Peyer's patch (tissue), 4 donors: ENCODE measurements around the gene PARVA. TPM values are rescaled to one million over a fixed set of nuclear protein-coding genes. Genes with fewer than 3 reads are reported as not detected.
A peak's percentile ranks its signal among the peaks of the same experiment; 100 is the strongest.

Source experiments
- DNase-seq, 3 donors: peaks; one replicate each; pipeline ENCODE4 v3.0.0-alpha.2; 2017 to 2019
- H3K27ac ChIP-seq, 4 donors: fragments of 200-600 bp; sonication (generic); one replicate each; pipeline ENCODE4 v1.5.1; 2016 to 2019
- H3K27me3 ChIP-seq, 2 donors: fragments of 200-600 bp; sonication (generic); one replicate each; pipeline ENCODE4 v1.5.1; 2019
- H3K36me3 ChIP-seq, 3 donors: fragments of 200-600 bp; sonication (generic); one replicate each; pipeline ENCODE4 v1.5.1; 2016 to 2019
- H3K4me1 ChIP-seq, 4 donors: fragments of 200-600 bp; sonication (generic); one replicate each; pipeline ENCODE4 v1.5.1; 2016 to 2019
- H3K4me3 ChIP-seq, 4 donors: fragments of 200-600 bp; sonication (generic); 1 replicate in 3 of 4; 2 replicates in 1 of 4; pipeline ENCODE4 v1.5.1; 2016 to 2019; ENCODE audit warnings: mild to moderate bottlenecking in 1 of 4
- H3K9me3 ChIP-seq, 4 donors: fragments of 200-600 bp; sonication (generic); one replicate each; pipeline ENCODE4 v1.5.1; 2016 to 2019; ENCODE audit warnings: mild to moderate bottlenecking in 1 of 4
- POLR2A ChIP-seq, 2 donors: fragments of 450-650 bp; IDR thresholded peaks; one replicate each; pipeline ENCODE4 v1.5.1; 2017; ENCODE audit warnings: antibody characterized with exemption in 2 of 2, mild to moderate bottlenecking in 2 of 2, moderate library complexity in 2 of 2
- total RNA-seq, 4 donors: library from RNA; depleted of rRNA; stranded (reverse); fragments of >200 nt; gene quantifications; one replicate each; pipeline ENCODE4 v1.1.0, GENCODE V29; 2016
- TF ChIP-seq, protein P1 (sequence below), 6 experiments: fragments of 450-650 bp in 4 of 6; fragments of 200-600 bp in 2 of 6; sonication (generic) in 1 of 6; IDR thresholded peaks; one replicate each; pipeline ENCODE4 v1.5.1; 2017 to 2019; ENCODE audit warnings: antibody characterized with exemption in 6 of 6, mild to moderate bottlenecking in 3 of 6, moderate library complexity in 1 of 6

PARVA gene
- total RNA-seq, 4 donors from 2014 or later, result 13.7 to 35.5 (median 26.2) TPM

DNA sequence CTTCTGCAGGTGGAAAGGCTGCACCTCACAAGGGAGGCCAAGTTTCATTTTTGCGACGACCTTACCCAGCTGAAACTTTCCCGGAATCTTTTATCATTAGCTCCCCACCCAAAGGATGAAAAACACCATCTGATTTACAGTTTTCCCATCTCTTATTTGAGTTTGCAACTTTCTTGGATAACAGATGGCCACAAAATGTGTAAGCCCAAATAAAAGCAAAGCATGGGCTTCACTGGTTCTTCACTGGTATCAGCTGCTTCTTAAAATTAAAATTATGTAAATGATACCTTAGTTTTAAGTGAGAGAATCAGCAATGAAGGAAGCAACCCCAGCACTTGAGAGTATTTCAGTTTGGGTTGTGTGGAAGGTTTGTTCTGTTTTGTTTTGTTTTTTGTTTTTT lies 55.8 kb downstream of the PARVA start:
- H3K4me3 ChIP-seq, result no peak overlapping the region
- DNase-seq, result no peak
- peak overlapping the region in 3 of 4 donors; percentile 22 to 81 (median 49) for H3K27ac ChIP-seq
- no peak for TF ChIP-seq POLR2A (IDR thresholded peaks at IDR 0.05)
- TF ChIP-seq, protein P1, sequence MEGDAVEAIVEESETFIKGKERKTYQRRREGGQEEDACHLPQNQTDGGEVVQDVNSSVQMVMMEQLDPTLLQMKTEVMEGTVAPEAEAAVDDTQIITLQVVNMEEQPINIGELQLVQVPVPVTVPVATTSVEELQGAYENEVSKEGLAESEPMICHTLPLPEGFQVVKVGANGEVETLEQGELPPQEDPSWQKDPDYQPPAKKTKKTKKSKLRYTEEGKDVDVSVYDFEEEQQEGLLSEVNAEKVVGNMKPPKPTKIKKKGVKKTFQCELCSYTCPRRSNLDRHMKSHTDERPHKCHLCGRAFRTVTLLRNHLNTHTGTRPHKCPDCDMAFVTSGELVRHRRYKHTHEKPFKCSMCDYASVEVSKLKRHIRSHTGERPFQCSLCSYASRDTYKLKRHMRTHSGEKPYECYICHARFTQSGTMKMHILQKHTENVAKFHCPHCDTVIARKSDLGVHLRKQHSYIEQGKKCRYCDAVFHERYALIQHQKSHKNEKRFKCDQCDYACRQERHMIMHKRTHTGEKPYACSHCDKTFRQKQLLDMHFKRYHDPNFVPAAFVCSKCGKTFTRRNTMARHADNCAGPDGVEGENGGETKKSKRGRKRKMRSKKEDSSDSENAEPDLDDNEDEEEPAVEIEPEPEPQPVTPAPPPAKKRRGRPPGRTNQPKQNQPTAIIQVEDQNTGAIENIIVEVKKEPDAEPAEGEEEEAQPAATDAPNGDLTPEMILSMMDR (IDR thresholded peaks at IDR 0.05), result no peak
- H3K4me1 ChIP-seq, result peaks cover 0 to 8% (median 0%) of the 10 kb centered on the region in 4 donors
- H3K9me3 ChIP-seq, result no peaks in the 10 kb centered on the region
- H3K27me3 ChIP-seq, result no peaks in the 10 kb centered on the region
- H3K36me3 ChIP-seq, result no peaks in the 10 kb centered on the region

DNA sequence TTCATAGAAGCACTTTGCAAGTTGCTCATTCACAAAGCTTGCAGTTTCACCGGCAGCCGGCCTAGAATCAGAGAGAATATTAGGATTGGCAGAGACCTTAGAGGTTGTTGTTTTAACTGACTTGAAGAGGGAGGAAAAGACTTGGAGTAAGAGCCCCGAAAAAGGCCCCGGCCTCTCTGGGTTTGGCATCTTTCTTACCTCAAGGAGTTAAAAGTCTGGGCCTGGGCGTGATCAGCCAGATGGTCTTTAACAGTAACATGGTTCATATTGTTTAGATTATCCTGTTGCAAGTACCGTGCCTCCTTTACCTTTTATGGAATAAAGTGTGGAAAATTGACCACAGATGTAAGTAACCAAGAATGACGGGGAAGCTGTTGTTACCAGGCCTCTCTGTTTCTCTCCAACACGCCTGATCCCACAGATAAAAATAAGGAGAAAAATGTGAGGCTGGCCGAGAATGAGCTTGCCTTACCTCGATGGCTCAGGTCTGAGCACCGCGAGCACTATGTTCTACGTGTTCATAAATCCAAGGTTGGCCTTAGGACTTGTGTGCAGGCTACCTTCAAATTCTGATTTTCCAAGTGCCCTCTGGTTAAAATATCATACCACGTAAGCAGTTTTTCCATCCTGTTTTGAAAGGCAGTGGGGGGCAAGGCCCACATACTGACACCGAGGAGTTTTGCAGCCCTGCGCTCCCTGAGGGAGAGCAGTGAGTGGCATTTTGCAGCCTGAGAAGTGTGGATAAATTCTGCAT lies 56.4 kb downstream of the PARVA start:
- Histone ChIP-seq H3K4me3 (no peak overlapping the region), H3K27me3 (no peaks in the 10 kb centered on the region), H3K4me1 (peaks cover 0 to 8% (median 0%) of the 10 kb centered on the region in 4 donors), H3K27ac (peak overlapping the region; percentile 49 to 81 (median 60)), H3K36me3 (no peaks in the 10 kb centered on the region), H3K9me3 (no peaks in the 10 kb centered on the region)
- DNase-seq, result no peak
- TF ChIP-seq, protein P1 (IDR thresholded peaks at IDR 0.05), result no peak
- no peak for TF ChIP-seq POLR2A (IDR thresholded peaks at IDR 0.05)

DNA sequence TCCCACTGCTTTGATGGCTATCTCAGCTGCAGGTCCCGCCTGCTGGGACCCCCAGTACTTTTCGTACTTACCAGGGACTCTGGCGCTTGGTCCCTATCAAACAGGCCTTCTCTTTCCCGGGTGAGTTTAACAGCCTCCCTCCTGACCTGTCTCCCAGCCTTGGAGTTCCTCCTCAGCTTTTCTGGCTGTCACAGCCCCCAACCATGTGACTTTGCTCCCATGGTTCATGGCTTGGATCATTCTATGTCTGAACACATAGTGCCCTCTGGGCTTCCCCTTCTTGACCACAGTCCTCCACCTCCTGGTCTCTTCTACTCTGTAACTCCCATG lies 56.9 kb downstream of the PARVA start:
- H3K27me3 ChIP-seq, result no peaks in the 10 kb centered on the region
- DNase-seq, result no peak
- no peaks in the 10 kb centered on the region for H3K36me3 ChIP-seq
- peaks cover 0 to 8% (median 0%) of the 10 kb centered on the region in 4 donors for H3K4me1 ChIP-seq
- no peak overlapping the region for H3K4me3 ChIP-seq
- peak overlapping the region; percentile 49 to 81 (median 60) for H3K27ac ChIP-seq
- TF ChIP-seq, protein P1 (IDR thresholded peaks at IDR 0.05), result no peak
- no peak for TF ChIP-seq POLR2A (IDR thresholded peaks at IDR 0.05)
- no peaks in the 10 kb centered on the region for H3K9me3 ChIP-seq

DNA sequence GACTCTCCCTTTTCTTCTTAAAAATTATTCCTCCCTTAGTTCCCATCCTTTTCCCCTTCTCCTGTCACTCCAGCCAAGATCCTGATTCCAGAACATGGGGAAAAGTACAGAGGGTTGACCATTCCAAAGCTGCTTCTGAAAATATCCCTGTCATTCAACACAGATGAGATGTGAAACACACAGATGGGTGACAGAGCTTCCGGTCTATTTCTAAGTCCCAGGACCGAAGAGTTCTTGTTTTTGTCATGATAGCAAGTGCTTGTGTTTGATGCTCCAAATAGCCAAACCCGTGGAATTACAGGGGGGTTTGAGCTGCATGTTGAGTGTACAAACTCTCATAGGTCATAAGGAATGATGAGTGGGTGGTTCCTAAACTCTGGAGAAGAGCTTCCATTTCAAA lies 57.9 kb downstream of the PARVA start:
- Histone ChIP-seq H3K9me3 (no peaks in the 10 kb centered on the region), H3K36me3 (no peaks in the 10 kb centered on the region), H3K4me3 (no peak overlapping the region), H3K4me1 (peaks cover 0 to 11% (median 0%) of the 10 kb centered on the region in 4 donors), H3K27ac (peak overlapping the region in 2 of 4 donors; percentile 69 to 81), H3K27me3 (no peaks in the 10 kb centered on the region)
- TF ChIP-seq POLR2A (IDR thresholded peaks at IDR 0.05), result no peak
- TF ChIP-seq, protein P1 (IDR thresholded peaks at IDR 0.05), result no peak
- no peak for DNase-seq

DNA sequence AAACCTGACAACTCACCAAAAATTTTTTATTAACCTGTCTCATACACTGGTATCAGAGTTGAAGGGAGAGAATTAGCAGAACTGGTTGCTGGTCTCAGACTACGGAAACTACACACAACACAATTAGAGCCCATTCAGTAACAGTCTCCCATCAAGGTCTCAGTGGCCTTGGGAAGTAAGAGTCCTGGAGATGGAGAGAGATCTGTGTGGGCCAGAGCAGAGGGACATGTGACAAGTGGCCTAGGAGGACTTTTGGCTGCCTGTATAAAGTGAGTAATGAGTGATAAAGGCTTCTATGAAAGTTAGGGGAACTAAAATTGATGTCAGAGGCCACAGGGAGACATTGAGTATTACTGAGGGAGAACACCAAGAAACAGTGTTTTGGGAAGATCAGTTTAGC lies 58.9 kb downstream of the PARVA start:
- Histone ChIP-seq H3K36me3 (no peaks in the 10 kb centered on the region), H3K4me1 (peaks cover 0 to 15% (median 0%) of the 10 kb centered on the region in 4 donors), H3K4me3 (no peak overlapping the region), H3K27ac (peak overlapping the region in 2 of 4 donors; percentile 12 to 81), H3K9me3 (no peaks in the 10 kb centered on the region), H3K27me3 (no peaks in the 10 kb centered on the region)
- TF ChIP-seq, protein P1 (IDR thresholded peaks at IDR 0.05), result no peak
- TF ChIP-seq POLR2A (IDR thresholded peaks at IDR 0.05), result no peak
- DNase-seq, result no peak
